ENCODE data around the gene CCL4L2.
A peak's percentile ranks its signal among the peaks of the same experiment; 100 is the strongest.
"Not testable (repeated sequence)": the region's sequence is repeated elsewhere in the genome, so short reads cannot be mapped to it uniquely, and the experiment has no call there.

CCL4L2 gene

GRCh38 chr17:36210439-36211211 lies at the start of gene CCL4L2:
TSS of gene CCL4L2 (plus strand) at chr17:36211063.
- H3K27me3 Mint-ChIP-seq (ENCODE audit: low read depth) = peaks cover 32% of the 10 kb centered on the region
- not testable (repeated sequence) for H3K9me3 Mint-ChIP-seq; H3K36me3 Mint-ChIP-seq (ENCODE audit: low read depth); H3K27ac Mint-ChIP-seq; H3K4me3 Mint-ChIP-seq; H3K4me1 Mint-ChIP-seq (ENCODE audit: low read depth)

DNA sequence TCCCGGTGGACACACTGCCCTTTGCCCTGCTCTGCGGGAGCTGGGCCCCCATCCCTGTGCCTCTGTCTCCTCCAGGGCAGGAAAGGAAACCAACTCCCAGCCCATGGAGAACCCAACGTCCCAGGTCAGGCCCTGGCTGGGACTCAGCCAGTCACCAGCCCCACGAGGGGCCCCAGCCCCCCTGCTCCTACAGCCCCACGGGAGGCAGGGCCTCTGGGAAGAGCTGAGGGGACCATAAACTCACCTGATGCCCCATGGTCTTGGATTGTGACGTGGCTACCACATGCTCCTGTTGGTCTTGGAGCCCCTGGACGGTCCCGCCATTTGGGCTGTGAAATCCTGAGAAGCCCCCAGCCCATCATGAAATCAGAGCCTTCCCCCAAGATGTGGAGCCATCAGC lies 42.0 kb upstream of the CCL4L2 start:
- H3K36me3 Mint-ChIP-seq (ENCODE audit: low read depth); H3K9me3 Mint-ChIP-seq; H3K27ac Mint-ChIP-seq; H3K4me3 Mint-ChIP-seq; H3K4me1 Mint-ChIP-seq (ENCODE audit: low read depth); H3K27me3 Mint-ChIP-seq (ENCODE audit: low read depth): not testable (repeated sequence)

- not testable (repeated sequence) for H3K27ac Mint-ChIP-seq; H3K4me3 Mint-ChIP-seq; H3K9me3 Mint-ChIP-seq; H3K4me1 Mint-ChIP-seq (ENCODE audit: low read depth); H3K36me3 Mint-ChIP-seq (ENCODE audit: low read depth)
- peaks cover 11% of the 10 kb centered on the region for H3K27me3 Mint-ChIP-seq (ENCODE audit: low read depth)
These were observed 34.3 kb upstream of the CCL4L2 start, which contains the start of gene TBC1D3B for GRCh38 chr17:36176536-36176935. TSS of gene TBC1D3B (minus strand) at chr17:36176636. CDS start at chr17:36175050, 1,586 bp downstream.

DNA sequence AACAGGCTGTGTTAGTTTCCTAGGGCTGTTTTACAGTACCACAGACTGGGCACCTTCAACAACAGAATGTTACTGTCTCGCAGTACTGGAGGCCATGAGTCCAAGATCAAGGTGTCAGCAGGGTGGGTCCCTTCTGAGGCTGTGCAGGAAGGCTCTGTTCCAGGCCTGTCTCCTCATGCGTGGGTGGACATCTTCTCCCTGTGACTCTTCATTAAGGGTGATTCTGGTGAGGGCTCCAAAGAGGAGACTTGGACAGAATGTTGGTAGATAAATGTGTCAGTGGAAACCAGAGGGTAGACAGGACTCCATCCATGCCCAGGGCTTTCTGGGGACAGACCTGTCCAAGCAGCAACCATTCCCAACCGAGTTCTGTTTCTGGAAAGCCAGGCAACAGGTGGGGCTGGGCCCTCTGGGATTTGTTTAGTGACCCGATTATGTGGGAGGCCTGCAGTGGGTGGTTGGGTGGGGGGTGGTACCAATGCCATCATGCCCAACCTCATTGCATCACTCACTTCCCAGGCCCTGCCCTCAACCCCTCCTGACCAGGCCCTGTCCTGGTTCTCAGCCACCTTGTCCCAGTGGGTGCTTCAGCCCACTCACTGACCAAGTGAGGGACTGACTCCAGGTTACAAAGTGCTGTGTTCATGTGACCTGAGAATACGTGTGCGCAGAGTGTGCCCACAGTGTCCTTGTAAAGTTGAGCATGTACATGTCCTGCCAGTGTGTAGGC lies 29.3 kb upstream of the CCL4L2 start:
- not testable (repeated sequence) for H3K4me3 Mint-ChIP-seq; H3K4me1 Mint-ChIP-seq (ENCODE audit: low read depth); H3K27ac Mint-ChIP-seq

DNA sequence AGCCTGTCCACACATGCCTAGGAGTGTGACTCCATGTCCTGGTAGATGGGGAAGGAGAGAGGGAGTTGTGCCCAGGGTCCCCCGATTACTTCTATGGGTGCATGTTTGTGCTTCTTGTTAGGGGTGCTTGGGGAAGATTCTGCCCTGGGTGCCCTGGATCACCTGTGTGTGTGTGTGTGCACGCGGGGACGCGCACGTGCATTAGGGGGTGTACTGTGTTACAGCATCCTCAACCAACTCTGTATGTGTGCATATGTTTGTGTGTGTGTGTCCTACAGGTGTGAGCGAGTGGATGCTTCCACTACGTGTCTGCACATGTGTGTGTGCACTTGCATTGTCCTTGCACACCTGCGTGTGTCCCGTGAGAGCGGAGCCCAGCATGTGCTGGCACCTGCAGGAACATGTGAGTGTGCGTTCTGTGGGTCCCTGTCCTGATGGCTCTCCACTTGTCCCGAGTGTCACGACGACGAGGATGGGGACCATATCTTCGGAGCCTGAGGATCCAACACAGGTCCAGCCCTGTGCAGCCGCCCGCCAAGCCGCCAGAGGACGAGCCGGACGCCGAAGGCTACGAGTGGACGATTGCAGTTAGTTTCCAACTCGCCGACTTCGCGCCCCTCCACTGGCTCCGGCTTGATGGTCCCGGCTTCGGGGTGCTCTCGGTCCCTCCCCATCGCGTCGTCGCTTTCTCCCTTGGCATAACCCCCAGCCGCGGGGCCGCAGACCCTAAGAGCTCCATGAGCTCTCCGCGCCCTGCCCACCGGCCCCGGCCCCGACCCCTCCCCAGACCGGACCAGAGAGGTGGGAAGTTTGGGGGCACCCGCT lies 28.5 kb upstream of the CCL4L2 start:
- Mint-ChIP-seq H3K4me3 (no peak overlapping the region), H3K27ac (no peak overlapping the region), H3K36me3 (ENCODE audit: low read depth) (no peaks in the 10 kb centered on the region), H3K27me3 (ENCODE audit: low read depth) (peaks cover 57% of the 10 kb centered on the region), H3K4me1 (ENCODE audit: low read depth) (no peaks in the 10 kb centered on the region), H3K9me3 (no peaks in the 10 kb centered on the region)

More for the DNA sequence above, 29.3 kb upstream of the CCL4L2 start:
- peaks cover 49% of the 10 kb centered on the region for H3K27me3 Mint-ChIP-seq (ENCODE audit: low read depth)
- not testable (repeated sequence) for H3K36me3 Mint-ChIP-seq (ENCODE audit: low read depth); H3K9me3 Mint-ChIP-seq

- no peaks in the 10 kb centered on the region for H3K36me3 Mint-ChIP-seq (ENCODE audit: low read depth)
- H3K27ac Mint-ChIP-seq = no peak overlapping the region
- peaks cover 62% of the 10 kb centered on the region for H3K27me3 Mint-ChIP-seq (ENCODE audit: low read depth)
- no peaks in the 10 kb centered on the region for H3K9me3 Mint-ChIP-seq
- H3K4me1 Mint-ChIP-seq (ENCODE audit: low read depth) = peaks cover 6% of the 10 kb centered on the region
- no peak overlapping the region for H3K4me3 Mint-ChIP-seq
These were observed 27.6 kb upstream of the CCL4L2 start for GRCh38 chr17:36183001-36183971.

DNA sequence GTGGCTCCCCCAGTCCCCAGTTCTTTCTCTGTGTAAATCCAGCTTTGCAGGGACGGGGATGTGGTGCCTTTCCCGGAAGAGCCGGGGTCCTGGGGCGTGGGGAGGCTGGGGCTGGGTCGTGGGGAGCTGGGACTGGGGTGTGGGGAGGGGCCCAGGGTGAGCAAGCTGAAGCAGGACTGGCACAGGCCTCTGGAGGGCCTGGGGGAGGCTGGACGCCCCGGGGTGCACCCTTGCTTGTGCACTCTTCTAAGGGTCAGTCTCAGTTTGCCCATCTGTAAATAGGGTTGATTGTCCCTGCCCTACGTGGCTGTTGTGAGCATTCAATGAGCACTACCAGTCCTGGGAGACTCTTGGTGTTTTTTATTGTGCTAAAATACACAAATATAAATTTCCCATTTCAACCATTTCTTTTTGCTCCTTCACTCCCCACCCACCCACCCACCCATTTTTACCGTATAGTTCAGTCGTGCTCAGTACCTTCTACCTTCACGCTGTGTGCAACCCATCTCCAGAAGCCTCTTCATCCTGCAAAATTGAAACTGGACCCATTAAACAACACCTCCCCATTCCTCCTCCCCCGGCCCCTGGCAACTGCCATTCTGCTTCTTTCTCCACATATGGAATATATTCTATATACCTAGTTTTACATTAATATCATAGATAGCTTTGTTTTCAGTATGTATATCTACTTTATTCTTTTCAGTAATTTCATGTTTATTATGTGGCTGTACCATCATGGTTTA lies 26.7 kb upstream of the CCL4L2 start:
- no peak overlapping the region for H3K4me3 Mint-ChIP-seq
- H3K4me1 Mint-ChIP-seq (ENCODE audit: low read depth) = peaks cover 12% of the 10 kb centered on the region
- no peaks in the 10 kb centered on the region for H3K36me3 Mint-ChIP-seq (ENCODE audit: low read depth)
- H3K27ac Mint-ChIP-seq = no peak overlapping the region
- no peaks in the 10 kb centered on the region for H3K9me3 Mint-ChIP-seq
- peaks cover 62% of the 10 kb centered on the region for H3K27me3 Mint-ChIP-seq (ENCODE audit: low read depth)

GRCh38 chr17:36185416-36185815 lies 25.4 kb upstream of the CCL4L2 start:
- Mint-ChIP-seq H3K4me1 (ENCODE audit: low read depth) (peaks cover 15% of the 10 kb centered on the region), H3K4me3 (no peak overlapping the region), H3K27ac (no peak overlapping the region), H3K9me3 (no peaks in the 10 kb centered on the region), H3K36me3 (ENCODE audit: low read depth) (no peaks in the 10 kb centered on the region), H3K27me3 (ENCODE audit: low read depth) (peaks cover 63% of the 10 kb centered on the region)

DNA sequence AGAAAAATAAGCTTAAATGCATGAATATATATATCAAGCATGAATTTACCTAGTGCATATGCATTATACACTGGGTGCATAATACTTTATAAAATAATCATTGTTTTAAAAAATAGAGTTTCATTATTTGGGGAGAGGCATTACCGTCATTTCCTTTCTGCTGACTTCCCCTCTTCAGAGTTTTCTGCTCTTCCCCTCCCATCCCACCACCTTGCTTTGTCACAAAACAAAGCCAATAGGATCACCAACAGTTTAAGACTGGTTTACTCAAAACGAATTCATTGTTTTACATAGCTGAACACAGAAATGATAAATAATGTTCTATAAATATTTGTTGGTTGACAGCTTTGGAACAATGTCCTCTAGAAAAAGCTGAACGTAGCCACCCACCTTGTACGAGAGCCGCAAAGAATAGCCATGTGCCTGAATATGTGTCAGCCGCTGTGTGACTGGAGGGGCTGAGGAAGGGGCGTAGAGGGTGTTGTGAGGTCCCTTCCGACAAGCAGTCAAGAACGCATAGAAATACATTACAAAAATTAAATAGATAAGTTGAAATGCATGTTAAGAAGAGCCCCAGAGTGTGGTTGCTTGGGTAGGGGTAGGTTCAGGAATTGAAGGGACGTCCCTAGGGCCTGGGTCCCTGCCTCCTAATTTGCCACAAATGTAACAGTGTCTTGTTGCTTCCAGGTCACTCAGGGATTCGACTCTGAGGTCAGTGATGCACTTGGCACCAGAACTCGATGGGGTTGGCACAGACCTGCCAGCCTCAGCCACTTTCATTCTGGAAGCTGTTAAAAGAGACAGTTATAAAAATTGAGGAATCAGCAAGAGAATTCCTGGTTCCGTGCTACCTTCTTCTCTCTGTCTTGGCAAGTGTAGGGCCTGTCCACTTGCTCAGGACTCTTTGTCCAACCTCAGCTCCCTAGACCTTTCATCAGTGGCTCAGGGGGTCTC lies 23.8 kb upstream of the CCL4L2 start:
- not testable (repeated sequence) for H3K27ac Mint-ChIP-seq; H3K9me3 Mint-ChIP-seq; H3K36me3 Mint-ChIP-seq (ENCODE audit: low read depth); H3K4me3 Mint-ChIP-seq
- Mint-ChIP-seq H3K4me1 (ENCODE audit: low read depth) (peaks cover 15% of the 10 kb centered on the region), H3K27me3 (ENCODE audit: low read depth) (peaks cover 53% of the 10 kb centered on the region)

GRCh38 chr17:36187943-36188665 lies 22.8 kb upstream of the CCL4L2 start:
- not testable (repeated sequence) for H3K9me3 Mint-ChIP-seq; H3K4me3 Mint-ChIP-seq; H3K36me3 Mint-ChIP-seq (ENCODE audit: low read depth)
- Mint-ChIP-seq H3K27me3 (ENCODE audit: low read depth) (peaks cover 54% of the 10 kb centered on the region), H3K27ac (peak overlapping the region; percentile 27), H3K4me1 (ENCODE audit: low read depth) (peaks cover 22% of the 10 kb centered on the region)

- Mint-ChIP-seq H3K27ac (peak overlapping the region; percentile 49), H3K36me3 (ENCODE audit: low read depth) (no peaks in the 10 kb centered on the region), H3K9me3 (no peaks in the 10 kb centered on the region), H3K27me3 (ENCODE audit: low read depth) (peaks cover 51% of the 10 kb centered on the region), H3K4me3 (no peak overlapping the region), H3K4me1 (ENCODE audit: low read depth) (peaks cover 22% of the 10 kb centered on the region)
These were observed 22.0 kb upstream of the CCL4L2 start for GRCh38 chr17:36188891-36189306.

- not testable (repeated sequence) for H3K36me3 Mint-ChIP-seq (ENCODE audit: low read depth); H3K4me3 Mint-ChIP-seq
- H3K4me1 Mint-ChIP-seq (ENCODE audit: low read depth) = peaks cover 22% of the 10 kb centered on the region
These were observed 20.9 kb upstream of the CCL4L2 start for GRCh38 chr17:36189993-36190392.

More at GRCh38 chr17:36189993-36190392, 20.9 kb upstream of the CCL4L2 start:
- not testable (repeated sequence) for H3K9me3 Mint-ChIP-seq, H3K27ac Mint-ChIP-seq
- peaks cover 44% of the 10 kb centered on the region for H3K27me3 Mint-ChIP-seq (ENCODE audit: low read depth)
